A549 (cell line): ENCODE results near the gene STRBP.
"Not testable (repeated sequence)": the region's sequence is repeated elsewhere in the genome, so short reads cannot be mapped to it uniquely, and the experiment has no call there.

Experiments used
- CEBPB ChIP-seq, 2 experiments: fragments of >200 bp in 1 of 2; sonication (Bioruptor Twin) in 1 of 2; formaldehyde crosslinking in 1 of 2; IDR thresholded peaks; 2 replicates each; pipeline ENCODE4 v1.6.1; 2012 to 2016
- EP300 ChIP-seq, 2 experiments: fragments of >200 bp; sonication (Bioruptor Twin); formaldehyde crosslinking; IDR thresholded peaks; 2 replicates in 1 of 2; 3 replicates in 1 of 2; pipeline ENCODE4 v1.6.1; 2016 to 2017
- HDAC2 ChIP-seq: fragments of 200-600 bp; sonication (generic); IDR thresholded peaks from 2 replicates; pipeline ENCODE4 v1.6.1; 2016
- JUN ChIP-seq, 2 experiments: fragments of >200 bp; sonication (Bioruptor Twin); formaldehyde crosslinking; IDR thresholded peaks; 2 replicates in 1 of 2; 3 replicates in 1 of 2; pipeline ENCODE4 v1.6.1; 2016 to 2017
- MYC ChIP-seq: IDR thresholded peaks from 2 replicates; pipeline ENCODE4 v1.6.1; 2012; ENCODE audit warnings: mild to moderate bottlenecking, inconsistent platforms, low read length, improper control_type of control experiment, borderline replicate concordance
- NFE2L2 ChIP-seq: fragments of 150-350 bp; conservative IDR thresholded peaks from 2 replicates; pipeline ENCODE4 v1.6.1; 2014; ENCODE audit warnings: low read length
- NR3C1 ChIP-seq: fragments of >200 bp; sonication (Bioruptor Twin); formaldehyde crosslinking; IDR thresholded peaks from 3 replicates; pipeline ENCODE4 v1.6.1; 2017
- POLR2A ChIP-seq: IDR thresholded peaks from 2 replicates; pipeline ENCODE4 v1.6.1; 2012; ENCODE audit warnings: mild to moderate bottlenecking, low read length
- RAD21 ChIP-seq, 2 experiments: fragments of >200 bp in 1 of 2; sonication (Bioruptor Twin) in 1 of 2; formaldehyde crosslinking in 1 of 2; IDR thresholded peaks in 1 of 2; conservative IDR thresholded peaks in 1 of 2; 2 replicates in 1 of 2; 3 replicates in 1 of 2; pipeline ENCODE4 v1.6.1; 2012 to 2018; ENCODE audit warnings: inconsistent platforms in 1 of 2
- RCOR1 ChIP-seq: fragments of 150-350 bp; IDR thresholded peaks from 2 replicates; pipeline ENCODE4 v1.6.1; 2014; ENCODE audit warnings: antibody characterized with exemption, low read length, low read depth
- SREBF2 ChIP-seq: fragments of 450-650 bp; IDR thresholded peaks from 2 replicates; pipeline ENCODE4 v1.6.1; 2014; ENCODE audit warnings: mild to moderate bottlenecking, moderate library complexity
- TF ChIP-seq, protein P1 (sequence below): fragments of >200 bp; sonication (Bioruptor Twin); formaldehyde crosslinking; IDR thresholded peaks from 3 replicates; pipeline ENCODE4 v1.5.1; 2016
- TF ChIP-seq, protein P2 (sequence below): fragments of 200-600 bp; sonication (generic); IDR thresholded peaks from 2 replicates; pipeline ENCODE4 v1.6.1; 2016; ENCODE audit warnings: antibody characterized with exemption, mild to moderate bottlenecking, moderate library complexity

DNA sequence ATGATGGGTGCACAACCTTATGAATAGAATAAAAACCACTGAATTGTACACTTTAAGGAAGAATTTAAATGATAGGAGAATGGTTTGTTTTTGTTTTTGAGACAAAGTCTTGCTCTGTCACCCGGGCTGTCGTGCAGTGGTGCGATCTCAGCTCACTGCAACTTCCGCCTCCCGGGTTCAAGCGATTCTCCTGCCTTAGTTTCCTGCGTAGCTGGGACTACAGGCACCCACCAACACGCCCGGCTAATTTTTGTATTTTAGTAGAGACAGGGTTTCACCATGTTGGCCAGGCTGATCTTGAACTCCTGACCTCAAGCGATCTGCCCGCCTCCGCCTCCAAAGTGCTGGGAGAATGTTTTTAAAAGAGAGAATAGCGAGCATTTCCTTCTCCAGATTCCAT is 33.5 kb upstream of the STRBP start:
- not testable (repeated sequence) for TF ChIP-seq SREBF2; RCOR1; NFE2L2; HDAC2; NR3C1; JUN (IDR thresholded peaks at IDR 0.05); EP300 (IDR thresholded peaks at IDR 0.05); CEBPB (IDR thresholded peaks at IDR 0.05); MYC; RAD21 (conservative IDR thresholded peaks at IDR 0.05 in 1 of 2, IDR thresholded peaks at IDR 0.05 in 1 of 2); POLR2A
- TF ChIP-seq, protein P1, sequence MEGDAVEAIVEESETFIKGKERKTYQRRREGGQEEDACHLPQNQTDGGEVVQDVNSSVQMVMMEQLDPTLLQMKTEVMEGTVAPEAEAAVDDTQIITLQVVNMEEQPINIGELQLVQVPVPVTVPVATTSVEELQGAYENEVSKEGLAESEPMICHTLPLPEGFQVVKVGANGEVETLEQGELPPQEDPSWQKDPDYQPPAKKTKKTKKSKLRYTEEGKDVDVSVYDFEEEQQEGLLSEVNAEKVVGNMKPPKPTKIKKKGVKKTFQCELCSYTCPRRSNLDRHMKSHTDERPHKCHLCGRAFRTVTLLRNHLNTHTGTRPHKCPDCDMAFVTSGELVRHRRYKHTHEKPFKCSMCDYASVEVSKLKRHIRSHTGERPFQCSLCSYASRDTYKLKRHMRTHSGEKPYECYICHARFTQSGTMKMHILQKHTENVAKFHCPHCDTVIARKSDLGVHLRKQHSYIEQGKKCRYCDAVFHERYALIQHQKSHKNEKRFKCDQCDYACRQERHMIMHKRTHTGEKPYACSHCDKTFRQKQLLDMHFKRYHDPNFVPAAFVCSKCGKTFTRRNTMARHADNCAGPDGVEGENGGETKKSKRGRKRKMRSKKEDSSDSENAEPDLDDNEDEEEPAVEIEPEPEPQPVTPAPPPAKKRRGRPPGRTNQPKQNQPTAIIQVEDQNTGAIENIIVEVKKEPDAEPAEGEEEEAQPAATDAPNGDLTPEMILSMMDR: not testable (repeated sequence)
- TF ChIP-seq, protein P2, sequence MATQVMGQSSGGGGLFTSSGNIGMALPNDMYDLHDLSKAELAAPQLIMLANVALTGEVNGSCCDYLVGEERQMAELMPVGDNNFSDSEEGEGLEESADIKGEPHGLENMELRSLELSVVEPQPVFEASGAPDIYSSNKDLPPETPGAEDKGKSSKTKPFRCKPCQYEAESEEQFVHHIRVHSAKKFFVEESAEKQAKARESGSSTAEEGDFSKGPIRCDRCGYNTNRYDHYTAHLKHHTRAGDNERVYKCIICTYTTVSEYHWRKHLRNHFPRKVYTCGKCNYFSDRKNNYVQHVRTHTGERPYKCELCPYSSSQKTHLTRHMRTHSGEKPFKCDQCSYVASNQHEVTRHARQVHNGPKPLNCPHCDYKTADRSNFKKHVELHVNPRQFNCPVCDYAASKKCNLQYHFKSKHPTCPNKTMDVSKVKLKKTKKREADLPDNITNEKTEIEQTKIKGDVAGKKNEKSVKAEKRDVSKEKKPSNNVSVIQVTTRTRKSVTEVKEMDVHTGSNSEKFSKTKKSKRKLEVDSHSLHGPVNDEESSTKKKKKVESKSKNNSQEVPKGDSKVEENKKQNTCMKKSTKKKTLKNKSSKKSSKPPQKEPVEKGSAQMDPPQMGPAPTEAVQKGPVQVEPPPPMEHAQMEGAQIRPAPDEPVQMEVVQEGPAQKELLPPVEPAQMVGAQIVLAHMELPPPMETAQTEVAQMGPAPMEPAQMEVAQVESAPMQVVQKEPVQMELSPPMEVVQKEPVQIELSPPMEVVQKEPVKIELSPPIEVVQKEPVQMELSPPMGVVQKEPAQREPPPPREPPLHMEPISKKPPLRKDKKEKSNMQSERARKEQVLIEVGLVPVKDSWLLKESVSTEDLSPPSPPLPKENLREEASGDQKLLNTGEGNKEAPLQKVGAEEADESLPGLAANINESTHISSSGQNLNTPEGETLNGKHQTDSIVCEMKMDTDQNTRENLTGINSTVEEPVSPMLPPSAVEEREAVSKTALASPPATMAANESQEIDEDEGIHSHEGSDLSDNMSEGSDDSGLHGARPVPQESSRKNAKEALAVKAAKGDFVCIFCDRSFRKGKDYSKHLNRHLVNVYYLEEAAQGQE: not testable (repeated sequence)
